CD14-positive monocyte (primary cell): Measurements from ENCODE around the gene GJC3. TPM values are rescaled to one million over a fixed set of nuclear protein-coding genes. Genes with fewer than 3 reads are reported as not detected.

Source experiments
- DNase-seq, 3 donors: peaks; one replicate each; pipeline ENCODE4 v3.0.0-alpha.2; 2011 to 2022
- H2AFZ ChIP-seq: 2 replicates; pipeline ENCODE4 v1.6.0; 2012; ENCODE audit warnings: mild to moderate bottlenecking, low read depth, low read length, inconsistent platforms; ENCODE audit not compliant: insufficient read depth, poor library complexity, severe bottlenecking
- H3K27ac ChIP-seq, 2 donors: 1 replicate in 1 of 2; 2 replicates in 1 of 2; pipeline ENCODE4 v1.5.1; 2012 to 2013; ENCODE audit warnings: low read length in 2 of 2, control low read depth in 1 of 2, inconsistent platforms in 1 of 2, low read depth in 1 of 2, mild to moderate bottlenecking in 1 of 2
- H3K27me3 ChIP-seq, 2 donors: one replicate each; pipeline versions ENCODE4 v1.6.0 to v1.6.1; 2011 to 2013; ENCODE audit warnings: low read length in 2 of 2; ENCODE audit not compliant: control insufficient read depth in 2 of 2, insufficient read depth in 2 of 2
- H3K36me3 ChIP-seq, 2 donors: replicated peaks in 1 of 2; 1 replicate in 1 of 2; 2 replicates in 1 of 2; pipeline versions ENCODE4 v1.5.1 to v1.6.1; 2012 to 2013; ENCODE audit warnings: low read length in 2 of 2, control low read depth in 1 of 2, inconsistent platforms in 1 of 2, mild to moderate bottlenecking in 1 of 2; ENCODE audit not compliant: insufficient read depth in 2 of 2, control insufficient read depth in 1 of 2
- H3K4me1 ChIP-seq, 2 donors: 1 replicate in 1 of 2; 2 replicates in 1 of 2; pipeline versions ENCODE4 v1.5.1 to v1.6.1; 2012 to 2013; ENCODE audit warnings: low read length in 2 of 2, control low read depth in 1 of 2, inconsistent platforms in 1 of 2, mild to moderate bottlenecking in 1 of 2, moderate library complexity in 1 of 2; ENCODE audit not compliant: insufficient read depth in 2 of 2, control insufficient read depth in 1 of 2
- H3K4me2 ChIP-seq: replicated peaks from 2 replicates; pipeline ENCODE3; 2012; ENCODE audit warnings: low read length, moderate library complexity, mild to moderate bottlenecking; ENCODE audit not compliant: poor library complexity, severe bottlenecking; ENCODE audit errors: extremely low read depth
- H3K4me3 ChIP-seq, 3 experiments: fragments of 200-600 bp in 1 of 3; sonication (generic) in 1 of 3; replicated peaks in 1 of 3; 1 replicate in 2 of 3; 2 replicates in 1 of 3; pipeline ENCODE4 v1.5.1; 2011 to 2013; ENCODE audit warnings: low read length in 3 of 3, mild to moderate bottlenecking in 3 of 3, control low read depth in 2 of 3, low read depth in 2 of 3, inconsistent platforms in 1 of 3, moderate library complexity in 1 of 3
- H3K79me2 ChIP-seq: 2 replicates; pipeline ENCODE4 v1.6.0; 2012; ENCODE audit warnings: mild to moderate bottlenecking, control low read depth, inconsistent platforms, low read length, moderate library complexity; ENCODE audit not compliant: insufficient read depth
- H3K9ac ChIP-seq: 2 replicates; pipeline ENCODE4 v1.6.0; 2017; ENCODE audit warnings: low read length, mild to moderate bottlenecking; ENCODE audit not compliant: insufficient read depth, poor library complexity, severe bottlenecking
- H3K9me3 ChIP-seq, 2 donors: replicated peaks in 1 of 2; 1 replicate in 1 of 2; 2 replicates in 1 of 2; pipeline versions ENCODE4 v1.5.1 to v1.6.1; 2012 to 2013; ENCODE audit warnings: low read length in 2 of 2, control low read depth in 1 of 2; ENCODE audit not compliant: control insufficient read depth in 1 of 2, insufficient read depth in 1 of 2
- H4K20me1 ChIP-seq: 2 replicates; pipeline ENCODE4 v1.6.0; 2012; ENCODE audit warnings: mild to moderate bottlenecking, low read length, control low read depth, moderate library complexity; ENCODE audit not compliant: insufficient read depth
- H3K27ac Mint-ChIP-seq, 7 donors: one replicate each; pipeline ENCODE4 v1.8.0; 2020; ENCODE audit warnings: mild to moderate bottlenecking in 7 of 7, mixed read lengths in 7 of 7, moderate library complexity in 6 of 7, inconsistent platforms in 2 of 7
- H3K27me3 Mint-ChIP-seq, 3 donors: one replicate each; pipeline ENCODE4 v1.8.0; 2021 to 2022; ENCODE audit warnings: low read depth in 3 of 3, mild to moderate bottlenecking in 3 of 3, mixed read lengths in 3 of 3, moderate library complexity in 3 of 3, inconsistent platforms in 1 of 3
- H3K36me3 Mint-ChIP-seq, 2 donors: one replicate each; pipeline ENCODE4 v1.8.0; 2020; ENCODE audit warnings: mixed read lengths in 2 of 2, inconsistent platforms in 1 of 2, mild to moderate bottlenecking in 1 of 2
- H3K4me1 Mint-ChIP-seq: one replicate; pipeline ENCODE4 v1.8.0; 2020; ENCODE audit warnings: mild to moderate bottlenecking, mixed read lengths
- H3K4me3 Mint-ChIP-seq, 2 donors: one replicate each; pipeline ENCODE4 v1.8.0; 2020; ENCODE audit warnings: mild to moderate bottlenecking in 2 of 2, mixed read lengths in 2 of 2, moderate library complexity in 1 of 2
- H3K9me3 Mint-ChIP-seq, 7 donors: one replicate each; pipeline ENCODE4 v1.8.0; 2020 to 2022; ENCODE audit warnings: mixed read lengths in 7 of 7, mild to moderate bottlenecking in 6 of 7, moderate library complexity in 6 of 7, inconsistent platforms in 2 of 7
- WGBS: methylation state at CpG from one replicate; pipeline ENCODE4 v1.1.5; 2013; ENCODE audit warnings: missing lambda C conversion rate; ENCODE audit not compliant: insufficient coverage; 5-methylcytosine and 5-hydroxymethylcytosine counted together
- intact Hi-C, 2 donors: fragments of 100-400 bp; cut with micrococcal nuclease; formaldehyde crosslinking; loops; one replicate each; pipeline versions ENCODE4 v1.15.0 to v1.15.1; 2023
- polyA plus RNA-seq, 3 donors: library from polyadenylated mRNA; depleted of rRNA in 1 of 3; unstranded in 2 of 3; stranded (reverse) in 1 of 3; fragments of 300-500 nt in 2 of 3; fragments of >200 nt in 1 of 3; fragmentation: Illumina TruSeq in 2 of 3; gene quantifications; 1 replicate in 2 of 3; 2 replicates in 1 of 3; pipeline ENCODE4 v1.2.3, GENCODE V29; 2012 to 2021
- TF ChIP-seq, protein P1 (sequence below): fragments of 200-600 bp; IDR thresholded peaks from one replicate; pipeline ENCODE4 v1.8.0; 2022; ENCODE audit warnings: antibody characterized with exemption, mild to moderate bottlenecking

Gene GJC3
- polyA plus RNA-seq, 3 donors, result not detected

DNA sequence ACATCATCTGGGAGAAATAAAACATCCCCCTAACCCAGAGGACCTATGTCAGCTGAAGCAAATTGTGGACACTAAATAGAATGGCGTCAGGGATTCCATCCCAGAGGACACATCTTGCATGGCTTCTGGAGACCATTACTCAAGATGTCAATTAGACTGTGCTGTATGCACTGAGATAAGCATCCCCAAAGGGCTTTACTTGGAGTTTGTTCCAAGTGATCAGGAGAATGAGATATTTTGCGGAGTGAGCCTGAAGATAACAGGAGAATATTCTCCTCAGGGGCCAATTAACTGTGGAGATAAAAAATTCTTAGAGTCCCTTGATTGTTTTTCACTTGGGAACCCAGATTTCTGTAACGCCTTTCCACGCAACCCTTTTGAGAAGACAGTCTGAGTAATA, 48.0 kb downstream of the GJC3 start:
- intact Hi-C loops, result no loop called here
- no peak for DNase-seq
- Mint-ChIP-seq H3K9me3 (peaks cover 0 to 7% (median 4%) of the 10 kb centered on the region in 7 donors), H3K4me3 (no peak overlapping the region), H3K36me3 (no peaks in the 10 kb centered on the region), H3K27ac (no peak overlapping the region), H3K4me1 (no peaks in the 10 kb centered on the region), H3K27me3 (peaks cover 0 to 3% (median 1%) of the 10 kb centered on the region in 3 donors)
- no peak overlapping the region for H3K9ac ChIP-seq
- H3K36me3 ChIP-seq, result no peaks in the 10 kb centered on the region
- H4K20me1 ChIP-seq, result no peaks in the 10 kb centered on the region
- no peak overlapping the region for H2AFZ ChIP-seq
- 86% methylated on average over 1 of the region's 4 CpGs for WGBS
- TF ChIP-seq, protein P1, sequence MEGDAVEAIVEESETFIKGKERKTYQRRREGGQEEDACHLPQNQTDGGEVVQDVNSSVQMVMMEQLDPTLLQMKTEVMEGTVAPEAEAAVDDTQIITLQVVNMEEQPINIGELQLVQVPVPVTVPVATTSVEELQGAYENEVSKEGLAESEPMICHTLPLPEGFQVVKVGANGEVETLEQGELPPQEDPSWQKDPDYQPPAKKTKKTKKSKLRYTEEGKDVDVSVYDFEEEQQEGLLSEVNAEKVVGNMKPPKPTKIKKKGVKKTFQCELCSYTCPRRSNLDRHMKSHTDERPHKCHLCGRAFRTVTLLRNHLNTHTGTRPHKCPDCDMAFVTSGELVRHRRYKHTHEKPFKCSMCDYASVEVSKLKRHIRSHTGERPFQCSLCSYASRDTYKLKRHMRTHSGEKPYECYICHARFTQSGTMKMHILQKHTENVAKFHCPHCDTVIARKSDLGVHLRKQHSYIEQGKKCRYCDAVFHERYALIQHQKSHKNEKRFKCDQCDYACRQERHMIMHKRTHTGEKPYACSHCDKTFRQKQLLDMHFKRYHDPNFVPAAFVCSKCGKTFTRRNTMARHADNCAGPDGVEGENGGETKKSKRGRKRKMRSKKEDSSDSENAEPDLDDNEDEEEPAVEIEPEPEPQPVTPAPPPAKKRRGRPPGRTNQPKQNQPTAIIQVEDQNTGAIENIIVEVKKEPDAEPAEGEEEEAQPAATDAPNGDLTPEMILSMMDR, result no peak
- H3K4me2 ChIP-seq, result no peak overlapping the region
- no peaks in the 10 kb centered on the region for H3K9me3 ChIP-seq
- no peaks in the 10 kb centered on the region for H3K79me2 ChIP-seq
- no peak overlapping the region for H3K4me3 ChIP-seq
- H3K4me1 ChIP-seq, result no peaks in the 10 kb centered on the region
- H3K27me3 ChIP-seq, result no peaks in the 10 kb centered on the region
- no peak overlapping the region for H3K27ac ChIP-seq

DNA sequence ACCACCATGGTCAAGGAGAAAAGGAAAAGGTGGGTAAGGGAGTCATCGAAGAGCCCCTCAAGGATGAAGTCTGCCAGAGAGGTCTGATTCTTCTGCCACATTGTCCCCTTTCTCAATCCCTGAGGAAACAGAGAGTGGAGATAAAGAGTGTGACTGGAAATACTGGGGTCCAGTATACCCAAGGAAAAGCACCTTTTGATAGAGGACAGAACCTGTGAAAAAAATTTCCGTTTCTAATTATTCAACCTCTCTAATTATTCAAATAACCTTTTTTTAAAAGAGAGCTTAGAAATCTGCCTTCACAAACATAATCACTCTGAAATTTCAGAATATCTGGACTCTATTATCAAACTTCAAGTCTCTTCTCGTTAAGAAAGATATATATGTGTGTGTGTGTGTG, 52.5 kb downstream of the GJC3 start, which contains the start of gene OR2AE1:
OR2AE1 (minus strand) TSS at position 101 of the 400 bp plus-strand sequence; CDS start at position 101, 0 bp downstream.
- no peak within 1 kb of the TSS for H3K4me3 ChIP-seq
- no peaks in the 10 kb centered on the region for H3K4me1 ChIP-seq
- H3K36me3 ChIP-seq, result no peaks in the 10 kb centered on the region
- Mint-ChIP-seq H3K27me3 (peaks cover 0 to 3% (median 3%) of the 10 kb centered on the region in 3 donors), H3K27ac (no peak within 1 kb of the TSS), H3K9me3 (peaks cover 0 to 6% (median 0%) of the 10 kb centered on the region in 7 donors), H3K36me3 (no peaks in the 10 kb centered on the region), H3K4me1 (no peaks in the 10 kb centered on the region), H3K4me3 (no peak within 1 kb of the TSS)
- intact Hi-C loops, result no loop called here
- TF ChIP-seq, protein P1, result no peak
- no peaks in the 10 kb centered on the region for H4K20me1 ChIP-seq
- H3K27me3 ChIP-seq, result no peaks in the 10 kb centered on the region
- WGBS, result no CpG with 5 or more reads among the region's 3 CpGs
- no peak within 1 kb of the TSS for H3K27ac ChIP-seq
- DNase-seq, result no peak
- no peaks in the 10 kb centered on the region for H3K9me3 ChIP-seq
- no peaks in the 10 kb centered on the region for H3K79me2 ChIP-seq
- no peak within 1 kb of the TSS for H2AFZ ChIP-seq
- no peak within 1 kb of the TSS for H3K9ac ChIP-seq
- no peak within 1 kb of the TSS for H3K4me2 ChIP-seq
